Rectal smooth muscle tissue (tissue), 1 donor: Measurements from ENCODE around the gene ASB5.
"Not testable (repeated sequence)": the region's sequence is repeated elsewhere in the genome, so short reads cannot be mapped to it uniquely, and the experiment has no call there.

Experiments
- H3K27ac ChIP-seq: one replicate; pipeline ENCODE4 v1.7.0; 2013; ENCODE audit warnings: low read depth, low read length, inconsistent platforms
- H3K27me3 ChIP-seq: one replicate; pipeline ENCODE4 v1.7.0; 2013; ENCODE audit warnings: low read length; ENCODE audit not compliant: control insufficient read depth, insufficient read depth
- H3K36me3 ChIP-seq: one replicate; pipeline ENCODE4 v1.7.0; 2013; ENCODE audit warnings: low read length; ENCODE audit not compliant: control insufficient read depth, insufficient read depth
- H3K4me1 ChIP-seq: one replicate; pipeline ENCODE4 v1.7.0; 2013; ENCODE audit warnings: low read length; ENCODE audit not compliant: control insufficient read depth, insufficient read depth
- H3K4me3 ChIP-seq: one replicate; pipeline ENCODE4 v1.7.0; 2013; ENCODE audit warnings: low read length
- H3K9ac ChIP-seq: one replicate; pipeline ENCODE4 v1.7.0; 2013; ENCODE audit warnings: low read length

ASB5 gene

GRCh38 chr4:176295907-176296306 lies 26.9 kb upstream of the ASB5 start:
- H3K9ac ChIP-seq, H3K27me3 ChIP-seq, H3K4me3 ChIP-seq: not testable (repeated sequence)

GRCh38 chr4:176293660-176294059 lies 24.6 kb upstream of the ASB5 start:
- Histone ChIP-seq H3K36me3 (no peaks in the 10 kb centered on the region), H3K9ac (no peak overlapping the region), H3K4me3 (no peak overlapping the region), H3K4me1 (no peaks in the 10 kb centered on the region), H3K27ac (no peak overlapping the region), H3K27me3 (no peaks in the 10 kb centered on the region)

More at GRCh38 chr4:176295907-176296306, 26.9 kb upstream of the ASB5 start:
- not testable (repeated sequence) for H3K4me1 ChIP-seq, H3K36me3 ChIP-seq, H3K27ac ChIP-seq

GRCh38 chr4:176292920-176293319 lies 23.9 kb upstream of the ASB5 start:
- H3K27me3 ChIP-seq = no peaks in the 10 kb centered on the region
- no peak overlapping the region for H3K9ac ChIP-seq
- H3K36me3 ChIP-seq = no peaks in the 10 kb centered on the region
- no peaks in the 10 kb centered on the region for H3K4me1 ChIP-seq
- no peak overlapping the region for H3K27ac ChIP-seq
- no peak overlapping the region for H3K4me3 ChIP-seq

- H3K27me3 ChIP-seq = no peaks in the 10 kb centered on the region
Observed at GRCh38 chr4:176291748-176292147, 22.7 kb upstream of the ASB5 start.

GRCh38 chr4:176290520-176290919 lies 21.5 kb upstream of the ASB5 start:
- Histone ChIP-seq H3K27ac (no peak overlapping the region), H3K4me3 (no peak overlapping the region), H3K9ac (no peak overlapping the region), H3K27me3 (no peaks in the 10 kb centered on the region), H3K4me1 (peaks cover 7% of the 10 kb centered on the region), H3K36me3 (no peaks in the 10 kb centered on the region)

More at GRCh38 chr4:176291748-176292147, 22.7 kb upstream of the ASB5 start:
- no peak overlapping the region for H3K4me3 ChIP-seq
- no peak overlapping the region for H3K27ac ChIP-seq
- peaks cover 1% of the 10 kb centered on the region for H3K4me1 ChIP-seq
- H3K36me3 ChIP-seq = no peaks in the 10 kb centered on the region
- H3K9ac ChIP-seq = no peak overlapping the region

GRCh38 chr4:176289561-176289960 lies 20.5 kb upstream of the ASB5 start:
- Histone ChIP-seq H3K27ac (no peak overlapping the region), H3K36me3 (no peaks in the 10 kb centered on the region), H3K4me1 (peaks cover 7% of the 10 kb centered on the region), H3K27me3 (no peaks in the 10 kb centered on the region), H3K4me3 (no peak overlapping the region), H3K9ac (no peak overlapping the region)

- no peaks in the 10 kb centered on the region for H3K36me3 ChIP-seq
- H3K27me3 ChIP-seq = no peaks in the 10 kb centered on the region
- H3K4me3 ChIP-seq = no peak overlapping the region
- no peak overlapping the region for H3K27ac ChIP-seq
- no peak overlapping the region for H3K9ac ChIP-seq
- H3K4me1 ChIP-seq = peaks cover 7% of the 10 kb centered on the region
Observed at GRCh38 chr4:176288020-176288419, 19.0 kb upstream of the ASB5 start.

- Histone ChIP-seq H3K9ac (no peak overlapping the region), H3K4me3 (no peak overlapping the region), H3K27me3 (no peaks in the 10 kb centered on the region), H3K4me1 (peaks cover 7% of the 10 kb centered on the region), H3K36me3 (no peaks in the 10 kb centered on the region), H3K27ac (peak overlapping the region; percentile 3)
Observed at GRCh38 chr4:176287546-176287945, 18.5 kb upstream of the ASB5 start.

- peak overlapping the region; percentile 45 for H3K27ac ChIP-seq
- no peak overlapping the region for H3K9ac ChIP-seq
- H3K4me3 ChIP-seq = no peak overlapping the region
- no peaks in the 10 kb centered on the region for H3K36me3 ChIP-seq
- H3K27me3 ChIP-seq = no peaks in the 10 kb centered on the region
- H3K4me1 ChIP-seq = peaks cover 7% of the 10 kb centered on the region
Observed at GRCh38 chr4:176286728-176287127, 17.7 kb upstream of the ASB5 start.

- not testable (repeated sequence) for H3K4me3 ChIP-seq, H3K9ac ChIP-seq, H3K27me3 ChIP-seq, H3K4me1 ChIP-seq, H3K27ac ChIP-seq, H3K36me3 ChIP-seq
Observed at GRCh38 chr4:176279560-176279959, 10.5 kb upstream of the ASB5 start.

- H3K27ac ChIP-seq = peak overlapping the region; percentile 79
- H3K4me3 ChIP-seq = peak overlapping the region; percentile 24
- H3K9ac ChIP-seq = no peak overlapping the region
- no peaks in the 10 kb centered on the region for H3K36me3 ChIP-seq
- H3K27me3 ChIP-seq = no peaks in the 10 kb centered on the region
- peaks cover 3% of the 10 kb centered on the region for H3K4me1 ChIP-seq
Observed at GRCh38 chr4:176277162-176277904, 8.3 kb upstream of the ASB5 start.

GRCh38 chr4:176276710-176277109 lies 7.7 kb upstream of the ASB5 start:
- peak overlapping the region; percentile 24 for H3K4me3 ChIP-seq
- no peaks in the 10 kb centered on the region for H3K36me3 ChIP-seq
- no peaks in the 10 kb centered on the region for H3K27me3 ChIP-seq
- H3K4me1 ChIP-seq = peaks cover 3% of the 10 kb centered on the region
- no peak overlapping the region for H3K9ac ChIP-seq
- H3K27ac ChIP-seq = peak overlapping the region; percentile 14

- H3K9ac ChIP-seq = no peak overlapping the region
- H3K36me3 ChIP-seq = no peaks in the 10 kb centered on the region
- no peak overlapping the region for H3K27ac ChIP-seq
- no peaks in the 10 kb centered on the region for H3K27me3 ChIP-seq
- H3K4me1 ChIP-seq = peaks cover 3% of the 10 kb centered on the region
- H3K4me3 ChIP-seq = no peak overlapping the region
Observed at GRCh38 chr4:176274441-176274840, 5.4 kb upstream of the ASB5 start.
